A673 (cell line): ENCODE measurements around the gene SHE.

Experiments used
- CTCF ChIP-seq: fragments of 300-800, 200-600 bp; sonication (generic); conservative IDR thresholded peaks from 2 replicates; pipeline ENCODE4 v1.5.1; 2017; ENCODE audit warnings: low read depth, mild to moderate bottlenecking, antibody characterized with exemption, low read length, moderate library complexity, mixed read lengths
- EZH2 ChIP-seq: fragments of 200-600 bp; sonication (generic); IDR thresholded peaks from 2 replicates; pipeline ENCODE4 v1.6.1; 2017; ENCODE audit warnings: borderline replicate concordance, low read depth, mild to moderate bottlenecking, mixed read lengths, antibody characterized with exemption, low read length; ENCODE audit not compliant: poor library complexity, severe bottlenecking

- TF ChIP-seq CTCF, result peak; percentile 29; the same call in 1 of the 2 replicates
- no peak for TF ChIP-seq EZH2
Measured at GRCh38 chr1:154466921-154467417, 35.2 kb downstream of the SHE start.
